Measurements from ENCODE around the gene ZDHHC1.

DNA sequence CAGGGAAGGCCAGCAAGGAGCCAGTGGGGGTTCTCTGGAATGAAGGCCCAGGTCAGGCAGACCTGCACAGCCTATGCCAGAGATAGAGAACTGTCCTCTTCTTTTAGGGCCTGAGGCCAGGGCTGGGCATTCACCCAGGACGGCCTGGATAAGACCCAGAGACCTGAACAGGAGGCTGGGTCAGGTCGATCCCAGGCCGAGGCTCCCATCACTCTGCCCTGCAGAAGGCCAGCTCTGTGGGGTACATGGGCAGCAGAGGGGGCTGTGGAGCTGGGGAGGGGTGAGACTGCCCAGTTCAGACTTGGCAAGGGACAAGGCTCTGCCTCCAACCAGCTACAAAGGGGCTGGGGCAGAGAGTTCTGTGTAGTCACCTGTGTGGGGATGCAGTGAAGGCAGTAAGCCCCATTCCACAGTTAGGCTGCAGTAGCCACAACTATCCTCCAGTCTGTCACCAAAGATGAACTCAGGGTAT is 29.2 kb upstream of the ZDHHC1 start:
- no peak for TF ChIP-seq POLR2A (IDR thresholded peaks at IDR 0.05; ENCODE audit: low read depth, low read length)
- no peak for TF ChIP-seq EZH2 (IDR thresholded peaks at IDR 0.05; ENCODE audit: borderline replicate concordance, low read depth, low read length, severe bottlenecking)
- TF ChIP-seq CTCF (IDR thresholded peaks at IDR 0.05; ENCODE audit: extremely low read depth in 1 of 2, insufficient read depth in 1 of 2, low read depth in 1 of 2, low read length in 2 of 2): peak in 1 of 2 donors; percentile 18
